ENCODE data around the gene PGK2. TPM values are rescaled to one million over a fixed set of nuclear protein-coding genes. Genes with fewer than 3 reads are reported as not detected.
A peak's percentile ranks its signal among the peaks of the same experiment; 100 is the strongest.
"Not testable (repeated sequence)": the region's sequence is repeated elsewhere in the genome, so short reads cannot be mapped to it uniquely, and the experiment has no call there.

The PGK2 gene
- not detected for polyA plus RNA-seq (2013, experiment 1 of 2)
- not detected for polyA plus RNA-seq (2013, experiment 2 of 2)

DNA sequence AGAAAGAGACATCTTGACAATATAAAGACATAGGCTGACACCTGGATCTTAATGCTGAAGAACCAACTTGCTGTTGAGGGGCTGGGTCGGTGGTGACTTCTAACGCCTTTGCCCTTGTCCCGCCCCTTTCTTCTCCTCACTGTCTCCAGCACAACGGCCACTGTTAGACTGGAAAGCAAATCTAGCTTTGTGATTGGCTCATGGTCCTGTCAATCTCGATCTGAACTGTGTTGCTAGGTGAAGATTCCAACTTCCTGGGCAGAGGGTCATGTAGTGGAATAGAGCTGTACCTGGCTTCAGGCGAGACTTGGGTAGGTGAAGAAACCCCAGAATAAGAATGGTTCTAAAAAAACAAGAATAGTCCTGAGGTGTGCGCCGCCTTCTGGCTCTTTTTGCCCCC lies at the start of gene PGK2:
Gene PGK2, minus strand, starts transcription at position 110 of the 400 bp plus-strand sequence. Its CDS starts 98 bp downstream, at position 12.
- H3K9ac ChIP-seq (ENCODE audit: low read depth, low read length) = no peak within 1 kb of the TSS
- no peaks in the 10 kb centered on the region for H3K4me1 ChIP-seq (ENCODE audit: insufficient read depth, low read length)
- WGBS = 87% methylated on average over 8 of the region's 8 CpGs
- H3K36me3 ChIP-seq (ENCODE audit: insufficient read depth, low read length) = no peaks in the 10 kb centered on the region
- H3K9me3 ChIP-seq (ENCODE audit: insufficient read depth, low read depth, low read length) = no peaks in the 10 kb centered on the region
- H3K27ac ChIP-seq (ENCODE audit: low read depth, low read length) = no peak within 1 kb of the TSS
- H3K27me3 ChIP-seq (ENCODE audit: insufficient read depth, low read length) = no peaks in the 10 kb centered on the region
- no peak within 1 kb of the TSS for H3K4me3 ChIP-seq (ENCODE audit: low read length)

DNA sequence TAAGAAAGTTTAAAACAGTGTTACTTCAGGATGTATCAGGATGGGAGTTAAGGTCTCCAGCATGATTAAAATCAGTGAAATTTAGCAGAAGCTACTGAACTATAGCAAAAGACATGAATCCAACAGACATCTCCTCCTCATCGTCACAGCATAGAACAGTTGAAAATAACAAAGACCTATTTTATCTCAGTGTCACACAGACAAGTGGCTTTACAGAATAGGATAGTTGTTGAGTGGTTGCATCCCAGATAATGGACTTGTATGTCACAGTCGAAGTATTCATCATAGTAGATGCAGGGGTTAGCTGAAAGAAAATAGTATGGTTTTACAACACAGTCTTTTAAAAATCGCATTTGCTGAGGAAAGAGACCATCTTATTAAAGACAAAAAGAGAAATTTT lies 48.1 kb upstream of the PGK2 start:
- Histone ChIP-seq H3K9me3 (ENCODE audit: insufficient read depth, low read depth, low read length) (no peaks in the 10 kb centered on the region), H3K4me3 (ENCODE audit: low read length) (no peak overlapping the region), H3K4me1 (ENCODE audit: insufficient read depth, low read length) (peaks cover 14% of the 10 kb centered on the region), H3K27ac (ENCODE audit: low read depth, low read length) (no peak overlapping the region), H3K27me3 (ENCODE audit: insufficient read depth, low read length) (no peaks in the 10 kb centered on the region), H3K9ac (ENCODE audit: low read depth, low read length) (no peak overlapping the region), H3K36me3 (ENCODE audit: insufficient read depth, low read length) (no peaks in the 10 kb centered on the region)
- 88% methylated on average over 2 of the region's 3 CpGs for WGBS

GRCh38 chr6:49833386-49833785 lies 46.3 kb upstream of the PGK2 start:
- Histone ChIP-seq H3K4me3 (ENCODE audit: low read length) (no peak overlapping the region), H3K27me3 (ENCODE audit: insufficient read depth, low read length) (no peaks in the 10 kb centered on the region)
- WGBS = no CpG with 5 or more reads among the region's 1 CpG

GRCh38 chr6:49826743-49827406 lies 39.8 kb upstream of the PGK2 start:
- no peaks in the 10 kb centered on the region for H3K36me3 ChIP-seq (ENCODE audit: insufficient read depth, low read length)
- 81% methylated on average over 4 of the region's 5 CpGs for WGBS
- H3K27me3 ChIP-seq (ENCODE audit: insufficient read depth, low read length) = no peaks in the 10 kb centered on the region
- no peak overlapping the region for H3K27ac ChIP-seq (ENCODE audit: low read depth, low read length)
- no peak overlapping the region for H3K4me3 ChIP-seq (ENCODE audit: low read length)
- no peak overlapping the region for H3K9ac ChIP-seq (ENCODE audit: low read depth, low read length)
- H3K9me3 ChIP-seq (ENCODE audit: insufficient read depth, low read depth, low read length) = no peaks in the 10 kb centered on the region
- no peaks in the 10 kb centered on the region for H3K4me1 ChIP-seq (ENCODE audit: insufficient read depth, low read length)

More at GRCh38 chr6:49833386-49833785, 46.3 kb upstream of the PGK2 start:
- H3K9me3 ChIP-seq (ENCODE audit: insufficient read depth, low read depth, low read length) = no peaks in the 10 kb centered on the region
- H3K36me3 ChIP-seq (ENCODE audit: insufficient read depth, low read length) = no peaks in the 10 kb centered on the region
- H3K27ac ChIP-seq (ENCODE audit: low read depth, low read length) = no peak overlapping the region
- peaks cover 14% of the 10 kb centered on the region for H3K4me1 ChIP-seq (ENCODE audit: insufficient read depth, low read length)
- no peak overlapping the region for H3K9ac ChIP-seq (ENCODE audit: low read depth, low read length)

DNA sequence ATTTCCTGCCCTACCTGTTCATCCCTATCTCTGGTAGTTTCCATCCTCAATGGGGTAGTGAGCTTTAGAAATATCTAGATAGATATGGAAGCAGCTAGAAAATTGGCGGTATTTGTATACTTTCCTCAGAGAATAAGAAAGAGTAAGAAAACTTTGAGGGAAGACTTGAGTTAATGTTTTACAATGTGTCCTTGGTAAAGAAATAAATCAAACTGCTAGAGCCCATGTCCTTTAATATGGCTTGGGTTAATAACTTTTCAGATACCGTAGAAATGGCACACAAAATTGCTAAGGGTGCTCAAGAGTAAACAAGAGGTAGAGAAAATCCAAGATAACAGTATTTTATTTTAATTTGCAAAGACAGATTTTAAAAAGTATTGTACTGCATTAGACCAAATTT lies 28.1 kb upstream of the PGK2 start:
- no peak overlapping the region for H3K4me3 ChIP-seq (ENCODE audit: low read length)
- no peak overlapping the region for H3K27ac ChIP-seq (ENCODE audit: low read depth, low read length)
- 95% methylated on average over 2 of the region's 2 CpGs for WGBS
- H3K9me3 ChIP-seq (ENCODE audit: insufficient read depth, low read depth, low read length) = no peaks in the 10 kb centered on the region
- no peak overlapping the region for H3K9ac ChIP-seq (ENCODE audit: low read depth, low read length)
- no peaks in the 10 kb centered on the region for H3K4me1 ChIP-seq (ENCODE audit: insufficient read depth, low read length)
- no peaks in the 10 kb centered on the region for H3K36me3 ChIP-seq (ENCODE audit: insufficient read depth, low read length)
- H3K27me3 ChIP-seq (ENCODE audit: insufficient read depth, low read length) = no peaks in the 10 kb centered on the region

- Histone ChIP-seq H3K36me3 (ENCODE audit: insufficient read depth, low read length) (no peaks in the 10 kb centered on the region), H3K27me3 (ENCODE audit: insufficient read depth, low read length) (no peaks in the 10 kb centered on the region), H3K27ac (ENCODE audit: low read depth, low read length) (no peak overlapping the region), H3K4me1 (ENCODE audit: insufficient read depth, low read length) (no peaks in the 10 kb centered on the region), H3K9ac (ENCODE audit: low read depth, low read length) (no peak overlapping the region), H3K4me3 (ENCODE audit: low read length) (no peak overlapping the region), H3K9me3 (ENCODE audit: insufficient read depth, low read depth, low read length) (no peaks in the 10 kb centered on the region)
- 89% methylated on average over 2 of the region's 2 CpGs for WGBS
Measured at GRCh38 chr6:49813248-49813647, 26.2 kb upstream of the PGK2 start.

- Histone ChIP-seq H3K27ac (ENCODE audit: low read depth, low read length) (no peak overlapping the region), H3K9me3 (ENCODE audit: insufficient read depth, low read depth, low read length) (no peaks in the 10 kb centered on the region), H3K9ac (ENCODE audit: low read depth, low read length) (no peak overlapping the region), H3K4me3 (ENCODE audit: low read length) (no peak overlapping the region), H3K27me3 (ENCODE audit: insufficient read depth, low read length) (no peaks in the 10 kb centered on the region), H3K36me3 (ENCODE audit: insufficient read depth, low read length) (no peaks in the 10 kb centered on the region), H3K4me1 (ENCODE audit: insufficient read depth, low read length) (no peaks in the 10 kb centered on the region)
- WGBS = 97% methylated on average over 4 of the region's 4 CpGs
Measured at GRCh38 chr6:49806145-49806544, 19.1 kb upstream of the PGK2 start.

DNA sequence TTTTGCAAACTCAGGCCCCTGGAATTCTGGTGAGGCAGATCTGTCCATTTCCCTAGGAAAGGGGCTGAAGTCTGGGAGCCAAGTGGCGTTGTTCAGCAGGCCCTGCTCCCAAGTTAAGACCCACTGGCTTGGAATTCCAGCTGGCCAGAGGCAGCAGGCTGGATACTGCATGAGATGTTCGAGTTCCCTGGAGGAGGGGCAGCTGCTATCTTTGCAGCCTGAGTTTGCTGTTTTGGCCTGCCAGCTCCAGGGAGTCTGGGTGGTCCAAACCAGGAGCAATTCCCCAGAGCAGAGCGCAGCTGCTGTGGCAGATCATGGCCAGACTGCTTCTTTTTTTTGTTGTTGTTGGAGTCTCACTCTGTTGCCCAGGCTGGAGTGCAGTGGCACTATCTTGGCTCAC lies 18.2 kb upstream of the PGK2 start:
- Histone ChIP-seq H3K27me3 (ENCODE audit: insufficient read depth, low read length) (no peaks in the 10 kb centered on the region), H3K4me1 (ENCODE audit: insufficient read depth, low read length) (no peaks in the 10 kb centered on the region), H3K9ac (ENCODE audit: low read depth, low read length) (no peak overlapping the region), H3K27ac (ENCODE audit: low read depth, low read length) (no peak overlapping the region), H3K9me3 (ENCODE audit: insufficient read depth, low read depth, low read length) (no peaks in the 10 kb centered on the region), H3K4me3 (ENCODE audit: low read length) (no peak overlapping the region), H3K36me3 (ENCODE audit: insufficient read depth, low read length) (no peaks in the 10 kb centered on the region)
- 91% methylated on average over 3 of the region's 3 CpGs for WGBS

- Histone ChIP-seq H3K9ac (ENCODE audit: low read depth, low read length) (no peak overlapping the region), H3K9me3 (ENCODE audit: insufficient read depth, low read depth, low read length) (no peaks in the 10 kb centered on the region), H3K36me3 (ENCODE audit: insufficient read depth, low read length) (no peaks in the 10 kb centered on the region), H3K27me3 (ENCODE audit: insufficient read depth, low read length) (no peaks in the 10 kb centered on the region), H3K27ac (ENCODE audit: low read depth, low read length) (no peak overlapping the region), H3K4me1 (ENCODE audit: insufficient read depth, low read length) (no peaks in the 10 kb centered on the region), H3K4me3 (ENCODE audit: low read length) (no peak overlapping the region)
- WGBS = 93% methylated on average over 4 of the region's 8 CpGs
Measured at GRCh38 chr6:49801525-49801924, 14.4 kb upstream of the PGK2 start.

- no peaks in the 10 kb centered on the region for H3K9me3 ChIP-seq (ENCODE audit: insufficient read depth, low read depth, low read length)
- no peak overlapping the region for H3K4me3 ChIP-seq (ENCODE audit: low read length)
- no peak overlapping the region for H3K9ac ChIP-seq (ENCODE audit: low read depth, low read length)
- no peaks in the 10 kb centered on the region for H3K4me1 ChIP-seq (ENCODE audit: insufficient read depth, low read length)
- 89% methylated on average over 1 of the region's 1 CpG for WGBS
- no peaks in the 10 kb centered on the region for H3K36me3 ChIP-seq (ENCODE audit: insufficient read depth, low read length)
- no peak overlapping the region for H3K27ac ChIP-seq (ENCODE audit: low read depth, low read length)
- no peaks in the 10 kb centered on the region for H3K27me3 ChIP-seq (ENCODE audit: insufficient read depth, low read length)
Measured at GRCh38 chr6:49799090-49799489, 12.0 kb upstream of the PGK2 start.

- not testable (repeated sequence) for H3K4me1 ChIP-seq (ENCODE audit: insufficient read depth, low read length); H3K9me3 ChIP-seq (ENCODE audit: insufficient read depth, low read depth, low read length); H3K27ac ChIP-seq (ENCODE audit: low read depth, low read length); H3K27me3 ChIP-seq (ENCODE audit: insufficient read depth, low read length); H3K36me3 ChIP-seq (ENCODE audit: insufficient read depth, low read length)
- WGBS = 14% methylated on average over 20 of the region's 21 CpGs
- H3K9ac ChIP-seq (ENCODE audit: low read depth, low read length) = peak overlapping the region; percentile 44
- peak overlapping the region; percentile 57 for H3K4me3 ChIP-seq (ENCODE audit: low read length)
Measured at GRCh38 chr6:49796842-49797455, 9.9 kb upstream of the PGK2 start.
